Neural cell (in vitro differentiated cells): ENCODE results near the gene ZBTB7A. TPM values are rescaled to one million over a fixed set of nuclear protein-coding genes. Genes with fewer than 3 reads are reported as not detected.

ENCODE experiments used
- H2AFZ ChIP-seq: fragments of 200-600, 300-800 bp; sonication (generic), shearing (Covaris generic); 2 replicates; pipeline ENCODE4 v1.6.0; 2014; ENCODE audit warnings: low read depth, mild to moderate bottlenecking, antibody characterized with exemption, low read length, moderate library complexity
- H3F3A ChIP-seq: fragments of 200-600 bp; shearing (Covaris generic); 2 replicates; pipeline ENCODE4 v1.6.1; 2016; ENCODE audit warnings: mild to moderate bottlenecking, moderate library complexity, mixed read lengths, antibody characterized with exemption, low read length; ENCODE audit not compliant: insufficient read depth, poor library complexity, severe bottlenecking
- H3K27ac ChIP-seq: fragments of 200-600, 300-800 bp; sonication (generic), shearing (Covaris generic); 2 replicates; pipeline ENCODE4 v1.5.1; 2014; ENCODE audit warnings: mild to moderate bottlenecking, low read length, moderate library complexity
- H3K27me3 ChIP-seq: fragments of 300-800, 200-600 bp; sonication (generic), shearing (Covaris generic); 2 replicates; pipeline ENCODE4 v1.6.0; 2014; ENCODE audit warnings: mild to moderate bottlenecking, low read depth, low read length, moderate library complexity; ENCODE audit not compliant: insufficient read depth
- H3K36me3 ChIP-seq: fragments of 300-800, 200-600 bp; sonication (generic), shearing (Covaris generic); 2 replicates; pipeline ENCODE4 v1.5.1; 2014; ENCODE audit warnings: mild to moderate bottlenecking, antibody characterized with exemption, low read length, moderate library complexity; ENCODE audit not compliant: insufficient read depth
- H3K4me2 ChIP-seq: fragments of 300-800, 200-600 bp; sonication (generic), shearing (Covaris generic); 2 replicates; pipeline ENCODE4 v1.6.0; 2014; ENCODE audit warnings: mild to moderate bottlenecking, low read length
- H3K4me3 ChIP-seq: fragments of 300-800, 200-600 bp; sonication (generic), shearing (Covaris generic); 2 replicates; pipeline ENCODE4 v1.5.1; 2014; ENCODE audit warnings: mild to moderate bottlenecking, low read length, moderate library complexity
- H3K79me2 ChIP-seq: fragments of 200-600 bp; shearing (Covaris generic); replicated peaks from 2 replicates; pipeline ENCODE4 v1.6.0; 2014; ENCODE audit warnings: mild to moderate bottlenecking, low read length, moderate library complexity; ENCODE audit not compliant: insufficient read depth
- H3K9ac ChIP-seq: fragments of 300-800, 200-600 bp; sonication (generic), shearing (Covaris generic); 2 replicates; pipeline ENCODE4 v1.6.1; 2016; ENCODE audit warnings: mild to moderate bottlenecking, low read length, mixed read lengths
- H3K9me2 ChIP-seq: fragments of 200-600 bp; shearing (Covaris generic); 2 replicates; pipeline ENCODE4 v1.6.1; 2016; ENCODE audit warnings: mild to moderate bottlenecking, low read length, mixed read lengths; ENCODE audit not compliant: insufficient read depth
- H3K9me3 ChIP-seq: fragments of 200-600, 300-800 bp; sonication (generic), shearing (Covaris generic); 2 replicates; pipeline ENCODE4 v1.6.1; 2016; ENCODE audit warnings: mild to moderate bottlenecking, mixed run types, low read length, moderate library complexity, mixed read lengths
- H4K20me1 ChIP-seq: fragments of 200-600 bp; shearing (Covaris generic); 2 replicates; pipeline ENCODE4 v1.6.1; 2016; ENCODE audit warnings: mild to moderate bottlenecking, mixed run types; ENCODE audit not compliant: insufficient read depth
- CTCF ChIP-seq: fragments of 450-650 bp; IDR thresholded peaks from 2 replicates; pipeline ENCODE4 v1.5.1; 2014; ENCODE audit warnings: antibody characterized with exemption, mild to moderate bottlenecking, moderate library complexity; ENCODE audit not compliant: poor library complexity, severe bottlenecking
- EP300 ChIP-seq: fragments of 450-650 bp; conservative IDR thresholded peaks from 2 replicates; pipeline ENCODE4 v1.6.1; 2014; ENCODE audit warnings: antibody characterized with exemption, mild to moderate bottlenecking, moderate library complexity; ENCODE audit not compliant: poor library complexity, severe bottlenecking
- EZH2 ChIP-seq: fragments of 200-600, 300-800 bp; shearing (Covaris generic), sonication (generic); IDR thresholded peaks from 2 replicates; pipeline ENCODE4 v1.6.1; 2014; ENCODE audit warnings: antibody characterized with exemption, low read length, borderline replicate concordance, mild to moderate bottlenecking; ENCODE audit not compliant: insufficient read depth, poor library complexity, severe bottlenecking
- MXI1 ChIP-seq: fragments of 450-650 bp; conservative IDR thresholded peaks from 2 replicates; pipeline ENCODE4 v1.6.1; 2014; ENCODE audit warnings: antibody characterized with exemption, mild to moderate bottlenecking; ENCODE audit not compliant: poor library complexity, severe bottlenecking
- POLR2AphosphoS5 ChIP-seq: IDR thresholded peaks from 2 replicates; pipeline ENCODE4 v1.6.1; 2012
- RAD21 ChIP-seq: fragments of 450-650 bp; conservative IDR thresholded peaks from 2 replicates; pipeline ENCODE4 v1.6.1; 2014; ENCODE audit warnings: antibody characterized with exemption, mild to moderate bottlenecking, moderate library complexity
- SMC3 ChIP-seq: fragments of 450-650 bp; conservative IDR thresholded peaks from 2 replicates; pipeline ENCODE4 v1.6.1; 2014; ENCODE audit warnings: antibody characterized with exemption, mild to moderate bottlenecking, moderate library complexity; ENCODE audit not compliant: poor library complexity
- TAF1 ChIP-seq: IDR thresholded peaks from 2 replicates; pipeline ENCODE4 v1.6.1; 2012; ENCODE audit warnings: low read depth
- polyA plus RNA-seq: library from polyadenylated mRNA; depleted of rRNA; stranded (reverse); fragments of >200 nt; gene quantifications from 2 replicates; pipeline ENCODE4 v1.2.3, GENCODE V29; 2014
- TF ChIP-seq, protein P1 (sequence below): IDR thresholded peaks from 2 replicates; pipeline ENCODE4 v1.6.1; 2012; ENCODE audit warnings: borderline replicate concordance

Gene ZBTB7A
- polyA plus RNA-seq, 1 donor from 2014 or later, result 1.7 TPM

- Histone ChIP-seq H3K4me3 (no peak overlapping the region), H3K9ac (no peak overlapping the region), H3K27ac (no peak overlapping the region), H2AFZ (no peak overlapping the region), H3K9me2 (no peaks in the 10 kb centered on the region), H3K4me2 (no peak overlapping the region), H4K20me1 (no peaks in the 10 kb centered on the region), H3K27me3 (no peaks in the 10 kb centered on the region), H3F3A (no peaks in the 10 kb centered on the region), H3K79me2 (no peaks in the 10 kb centered on the region), H3K36me3 (no peaks in the 10 kb centered on the region), H3K9me3 (no peaks in the 10 kb centered on the region)
- TF ChIP-seq RAD21 (no peak), EP300 (no peak), POLR2AphosphoS5 (no peak), CTCF (no peak), EZH2 (no peak), MXI1 (no peak), TAF1 (no peak), SMC3 (no peak)
These were observed 31.1 kb downstream of the ZBTB7A start for GRCh38 chr19:4035582-4035981.

DNA sequence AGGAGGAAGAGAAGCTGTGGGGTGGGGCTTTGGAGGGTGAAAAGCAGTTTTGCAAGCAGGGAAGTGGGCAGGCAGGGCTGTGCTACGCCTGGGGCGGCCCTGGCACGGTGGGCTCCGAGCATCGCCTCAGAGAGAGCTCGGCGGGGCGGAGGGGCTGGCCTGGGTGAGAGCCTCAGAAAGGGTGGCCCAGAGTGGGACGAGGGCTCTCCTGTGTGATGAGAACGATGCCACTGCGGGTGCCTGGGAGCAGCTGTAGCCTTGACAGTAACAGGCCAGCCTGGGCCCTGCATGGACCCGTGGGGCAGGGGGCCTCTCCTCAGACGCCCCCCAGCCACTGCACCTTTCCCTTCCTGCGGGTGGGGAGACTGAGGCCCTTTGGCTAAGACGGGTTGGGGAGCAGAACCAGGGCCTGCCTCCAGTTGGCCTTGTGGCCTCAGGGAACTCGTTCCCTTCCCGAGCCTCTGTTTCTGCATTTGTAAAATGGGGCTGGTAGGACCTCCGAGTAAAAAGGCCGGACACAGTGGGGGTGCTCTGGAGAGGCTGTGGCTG, 31.6 kb downstream of the ZBTB7A start:
- no peak overlapping the region for H3K9ac ChIP-seq
- H3K36me3 ChIP-seq, result no peaks in the 10 kb centered on the region
- H3K9me3 ChIP-seq, result no peaks in the 10 kb centered on the region
- H3K4me3 ChIP-seq, result no peak overlapping the region
- H2AFZ ChIP-seq, result no peak overlapping the region
- H4K20me1 ChIP-seq, result no peaks in the 10 kb centered on the region
- no peak overlapping the region for H3K4me2 ChIP-seq
- no peaks in the 10 kb centered on the region for H3K79me2 ChIP-seq
- no peaks in the 10 kb centered on the region for H3F3A ChIP-seq
- H3K27me3 ChIP-seq, result no peaks in the 10 kb centered on the region
- no peak overlapping the region for H3K27ac ChIP-seq
- H3K9me2 ChIP-seq, result no peaks in the 10 kb centered on the region
- TF ChIP-seq EP300, result no peak
- TF ChIP-seq RAD21, result no peak
- TF ChIP-seq, protein P1, sequence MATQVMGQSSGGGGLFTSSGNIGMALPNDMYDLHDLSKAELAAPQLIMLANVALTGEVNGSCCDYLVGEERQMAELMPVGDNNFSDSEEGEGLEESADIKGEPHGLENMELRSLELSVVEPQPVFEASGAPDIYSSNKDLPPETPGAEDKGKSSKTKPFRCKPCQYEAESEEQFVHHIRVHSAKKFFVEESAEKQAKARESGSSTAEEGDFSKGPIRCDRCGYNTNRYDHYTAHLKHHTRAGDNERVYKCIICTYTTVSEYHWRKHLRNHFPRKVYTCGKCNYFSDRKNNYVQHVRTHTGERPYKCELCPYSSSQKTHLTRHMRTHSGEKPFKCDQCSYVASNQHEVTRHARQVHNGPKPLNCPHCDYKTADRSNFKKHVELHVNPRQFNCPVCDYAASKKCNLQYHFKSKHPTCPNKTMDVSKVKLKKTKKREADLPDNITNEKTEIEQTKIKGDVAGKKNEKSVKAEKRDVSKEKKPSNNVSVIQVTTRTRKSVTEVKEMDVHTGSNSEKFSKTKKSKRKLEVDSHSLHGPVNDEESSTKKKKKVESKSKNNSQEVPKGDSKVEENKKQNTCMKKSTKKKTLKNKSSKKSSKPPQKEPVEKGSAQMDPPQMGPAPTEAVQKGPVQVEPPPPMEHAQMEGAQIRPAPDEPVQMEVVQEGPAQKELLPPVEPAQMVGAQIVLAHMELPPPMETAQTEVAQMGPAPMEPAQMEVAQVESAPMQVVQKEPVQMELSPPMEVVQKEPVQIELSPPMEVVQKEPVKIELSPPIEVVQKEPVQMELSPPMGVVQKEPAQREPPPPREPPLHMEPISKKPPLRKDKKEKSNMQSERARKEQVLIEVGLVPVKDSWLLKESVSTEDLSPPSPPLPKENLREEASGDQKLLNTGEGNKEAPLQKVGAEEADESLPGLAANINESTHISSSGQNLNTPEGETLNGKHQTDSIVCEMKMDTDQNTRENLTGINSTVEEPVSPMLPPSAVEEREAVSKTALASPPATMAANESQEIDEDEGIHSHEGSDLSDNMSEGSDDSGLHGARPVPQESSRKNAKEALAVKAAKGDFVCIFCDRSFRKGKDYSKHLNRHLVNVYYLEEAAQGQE, result no peak
- TF ChIP-seq CTCF, result no peak
- TF ChIP-seq POLR2AphosphoS5, result no peak
- TF ChIP-seq SMC3, result no peak
